ENCODE measurements around the gene GDPGP1. TPM values are rescaled to one million over a fixed set of nuclear protein-coding genes. Genes with fewer than 3 reads are reported as not detected.
"Not testable (repeated sequence)": the region's sequence is repeated elsewhere in the genome, so short reads cannot be mapped to it uniquely, and the experiment has no call there.

GDPGP1 gene, protein sequence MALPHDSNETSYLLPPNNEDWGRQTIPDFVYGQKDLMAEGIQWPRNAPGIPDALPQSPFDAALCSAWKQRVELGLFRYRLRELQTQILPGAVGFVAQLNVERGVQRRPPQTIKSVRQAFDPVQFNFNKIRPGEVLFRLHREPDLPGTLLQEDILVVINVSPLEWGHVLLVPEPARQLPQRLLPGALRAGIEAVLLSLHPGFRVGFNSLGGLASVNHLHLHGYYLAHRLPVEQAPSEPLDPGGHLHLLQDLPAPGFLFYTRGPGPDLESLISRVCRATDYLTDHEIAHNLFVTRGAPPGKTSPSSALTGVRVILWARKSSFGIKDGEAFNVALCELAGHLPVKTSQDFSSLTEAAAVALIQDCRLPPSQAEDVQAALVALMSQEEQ
- total RNA-seq (2014; rRNA removed; shearing (Covaris generic); ENCODE audit: low replicate concordance): 7.8 and 11.2 TPM in 2 replicates

DNA sequence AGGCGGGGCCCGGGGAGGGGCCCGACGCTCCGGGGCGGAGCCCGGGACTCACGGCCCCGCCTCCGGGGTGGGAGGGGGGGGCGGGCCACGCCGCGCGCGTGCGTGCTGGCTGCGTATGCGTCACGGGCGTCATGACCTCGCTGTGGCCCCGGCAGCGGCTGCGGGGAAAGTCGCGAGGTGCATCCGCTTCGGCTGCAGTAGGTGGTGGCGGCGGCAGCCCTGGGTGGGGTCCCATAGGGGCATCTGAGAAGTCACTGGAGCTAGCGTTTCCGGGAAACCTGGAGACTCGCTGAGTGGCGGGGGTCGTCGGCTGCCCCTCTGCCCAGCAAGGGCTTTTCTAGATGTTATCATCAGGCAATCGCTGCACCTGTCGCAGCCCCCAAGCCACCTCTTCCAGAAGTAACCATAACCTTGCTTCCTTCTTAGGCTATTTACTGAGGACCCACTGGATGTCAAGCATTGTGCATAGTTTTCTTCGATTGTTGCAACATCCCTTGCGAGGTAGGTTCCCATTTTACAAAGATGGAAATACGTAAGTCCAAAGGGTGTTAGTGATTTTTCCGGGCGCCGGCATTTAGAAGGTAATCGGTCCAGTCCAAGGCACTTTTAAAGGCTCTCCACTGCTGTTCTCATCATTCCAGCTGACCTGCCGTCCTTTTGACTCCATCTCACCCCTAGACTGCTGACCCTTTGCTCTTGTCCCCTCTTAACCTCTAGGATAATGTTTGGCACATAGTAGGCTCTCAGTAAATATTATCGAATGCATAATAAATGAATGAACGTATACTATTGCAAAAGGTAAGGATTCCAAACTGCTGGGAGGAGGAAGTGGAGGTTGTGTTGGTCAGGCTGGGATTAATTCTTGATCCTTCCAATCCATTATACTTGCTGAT is at the start of gene GDPGP1:
Gene GDPGP1, plus strand, starts transcription at position 114 of the 893 bp plus-strand sequence. CDS start 6,700 bp downstream, outside the sequence.
- Histone ChIP-seq H3K79me2 (ENCODE audit: low read length) (peaks cover 28% of the 10 kb centered on the region), H3K27me3 (ENCODE audit: low read length) (no peaks in the 10 kb centered on the region), H3K36me3 (ENCODE audit: insufficient read depth, low read length) (peaks cover 6% of the 10 kb centered on the region; the same call in 1 of the 2 replicates), H3K4me3 (ENCODE audit: low read length) (peak within 1 kb of the TSS; percentile 90), H3K27ac (ENCODE audit: low read length) (peak within 1 kb of the TSS; percentile 44; the same call in 1 of the 2 replicates), H2AFZ (ENCODE audit: low read length) (peak within 1 kb of the TSS; percentile 65; the same call in 1 of the 2 replicates), H3K4me2 (ENCODE audit: low read depth, low read length, poor library complexity, severe bottlenecking) (peak within 1 kb of the TSS; percentile 70), H3K9me2 (replicated peaks; ENCODE audit: insufficient read depth, low read length) (no peaks in the 10 kb centered on the region), H3K9ac (ENCODE audit: low read length) (peak within 1 kb of the TSS; percentile 84), H3K4me1 (ENCODE audit: low read length) (peaks cover 20% of the 10 kb centered on the region), H3K9me3 (ENCODE audit: low read length) (no peaks in the 10 kb centered on the region), H4K20me1 (ENCODE audit: insufficient read depth, low read depth, low read length) (0 out of 2 replicates have a peak, but pooled peaks cover 4% of the 10 kb centered on the region)
- DNase-seq: no peak

DNA sequence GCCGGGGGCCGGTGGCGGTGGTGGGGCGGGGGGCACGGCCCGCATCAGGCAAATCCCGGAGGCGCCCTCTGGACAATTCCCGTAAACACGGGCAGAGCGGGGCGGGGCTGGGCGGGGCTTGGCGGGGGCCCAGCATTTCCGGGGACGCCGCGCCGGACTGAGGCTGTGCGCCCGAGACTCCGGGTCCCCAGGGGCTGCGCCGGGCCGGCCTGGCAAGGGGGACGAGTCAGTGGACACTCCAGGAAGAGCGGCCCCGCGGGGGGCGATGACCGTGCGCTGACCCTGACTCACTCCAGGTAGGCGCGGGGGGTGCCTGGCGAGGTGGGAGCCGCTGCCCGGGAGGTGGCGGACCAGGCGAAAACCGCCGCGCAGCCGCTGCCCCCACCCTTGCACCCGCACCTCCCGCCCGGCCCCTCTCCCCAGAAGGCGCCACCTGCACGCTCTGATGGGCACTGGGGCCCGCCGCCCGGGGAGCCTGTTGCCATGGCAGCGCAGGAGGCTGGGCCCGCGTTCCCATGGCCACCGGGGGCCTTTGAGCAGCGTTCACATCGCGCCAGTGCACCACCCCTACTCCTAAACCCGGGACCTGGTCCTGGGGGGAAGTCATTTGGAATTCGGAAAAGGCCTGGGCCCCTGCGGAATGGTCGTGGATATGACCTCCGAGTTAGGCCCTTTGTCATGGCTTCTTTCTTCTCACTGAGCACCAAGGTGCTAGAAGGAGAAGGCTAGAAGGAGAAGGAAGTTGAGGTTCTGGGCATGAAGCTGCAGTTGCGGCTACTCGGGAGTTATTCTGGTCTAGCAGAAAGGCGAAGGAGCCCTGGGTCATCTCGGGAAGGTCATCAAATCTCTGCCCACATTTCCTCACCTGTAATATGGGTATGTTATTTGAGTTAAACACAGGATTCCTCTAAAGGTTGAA is 49.0 kb upstream of the GDPGP1 start:
- H3K4me2 ChIP-seq (ENCODE audit: low read depth, low read length, poor library complexity, severe bottlenecking): peak overlapping the region; percentile 90
- no peaks in the 10 kb centered on the region for H3K36me3 ChIP-seq (ENCODE audit: insufficient read depth, low read length)
- DNase-seq: peak; percentile 91
- H3K79me2 ChIP-seq (ENCODE audit: low read length): peaks cover 14% of the 10 kb centered on the region
- peak overlapping the region; percentile 61 for H2AFZ ChIP-seq (ENCODE audit: low read length)
- peak overlapping the region; percentile 87 for H3K4me3 ChIP-seq (ENCODE audit: low read length)
- H3K9me2 ChIP-seq (replicated peaks; ENCODE audit: insufficient read depth, low read length): no peaks in the 10 kb centered on the region
- H3K27me3 ChIP-seq (ENCODE audit: low read length): no peaks in the 10 kb centered on the region
- H3K27ac ChIP-seq (ENCODE audit: low read length): peak overlapping the region; percentile 82
- peaks cover 57% of the 10 kb centered on the region for H3K4me1 ChIP-seq (ENCODE audit: low read length)
- H3K9me3 ChIP-seq (ENCODE audit: low read length): no peaks in the 10 kb centered on the region
- H3K9ac ChIP-seq (ENCODE audit: low read length): peak overlapping the region; percentile 94
- no peaks in the 10 kb centered on the region for H4K20me1 ChIP-seq (ENCODE audit: insufficient read depth, low read depth, low read length)

DNA sequence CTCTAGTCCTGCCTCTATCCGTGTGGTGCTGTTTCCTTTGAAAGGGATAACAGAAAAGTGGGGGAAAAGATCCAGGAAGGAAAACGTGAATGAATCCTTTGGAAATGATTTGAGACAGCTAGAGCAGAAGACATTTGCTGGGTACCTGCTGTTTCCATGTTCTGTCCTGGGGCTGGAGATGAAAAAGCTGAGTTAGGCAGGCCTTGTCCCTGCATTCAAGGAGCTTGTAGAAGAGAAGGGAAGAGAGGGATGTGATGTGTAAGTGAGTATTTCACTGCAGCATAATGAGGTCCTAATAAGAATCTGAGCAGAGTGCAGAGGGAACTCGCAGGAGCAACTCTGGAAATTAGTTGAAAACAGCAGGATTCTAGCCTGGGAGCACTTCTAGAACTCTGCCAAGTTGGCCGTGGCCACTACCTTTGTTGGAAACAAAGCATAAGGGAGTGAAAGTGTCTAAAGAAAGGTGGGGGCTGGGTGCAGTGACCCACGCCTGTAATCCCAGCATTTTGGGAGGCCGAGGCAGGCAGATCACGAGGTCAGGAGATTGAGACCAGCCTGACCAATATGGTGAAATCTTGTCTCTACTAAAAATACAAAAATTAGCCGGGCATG is 46.6 kb upstream of the GDPGP1 start:
- Histone ChIP-seq H3K27ac (ENCODE audit: low read length) (peak overlapping the region; percentile 48), H3K4me1 (ENCODE audit: low read length) (peaks cover 69% of the 10 kb centered on the region), H3K9ac (ENCODE audit: low read length) (peak overlapping the region; percentile 2; the same call in 1 of the 2 replicates), H3K36me3 (ENCODE audit: insufficient read depth, low read length) (no peaks in the 10 kb centered on the region), H3K27me3 (ENCODE audit: low read length) (no peaks in the 10 kb centered on the region), H3K79me2 (ENCODE audit: low read length) (peaks cover 15% of the 10 kb centered on the region), H4K20me1 (ENCODE audit: insufficient read depth, low read depth, low read length) (no peaks in the 10 kb centered on the region), H3K4me2 (ENCODE audit: low read depth, low read length, poor library complexity, severe bottlenecking) (peak overlapping the region; percentile 29), H3K9me3 (ENCODE audit: low read length) (no peaks in the 10 kb centered on the region), H3K4me3 (ENCODE audit: low read length) (no peak overlapping the region), H2AFZ (ENCODE audit: low read length) (no peak overlapping the region), H3K9me2 (replicated peaks; ENCODE audit: insufficient read depth, low read length) (no peaks in the 10 kb centered on the region)
- DNase-seq: no peak

DNA sequence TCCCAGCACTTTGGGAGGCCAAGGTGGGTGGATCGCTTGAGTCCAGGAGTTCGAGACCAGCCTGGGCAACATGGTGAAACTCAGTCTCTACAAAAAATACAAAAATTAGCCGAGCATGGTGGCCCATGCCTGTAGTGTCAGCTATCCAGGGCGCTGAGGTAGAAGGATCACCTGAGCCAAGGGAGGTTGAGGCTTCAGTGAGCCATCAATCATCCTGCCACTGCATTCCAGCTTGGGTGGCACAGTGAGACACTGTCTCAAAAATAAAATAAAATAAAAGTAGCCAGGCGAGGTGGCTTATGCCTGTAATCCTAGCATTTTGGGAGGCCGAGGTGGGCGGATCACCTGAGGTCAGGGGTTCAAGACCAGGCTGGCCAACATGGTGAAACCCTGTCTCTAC is 45.9 kb upstream of the GDPGP1 start:
- not testable (repeated sequence) for H3K27me3 ChIP-seq (ENCODE audit: low read length); H3K4me2 ChIP-seq (ENCODE audit: low read depth, low read length, poor library complexity, severe bottlenecking); H2AFZ ChIP-seq (ENCODE audit: low read length); H3K27ac ChIP-seq (ENCODE audit: low read length); H3K9ac ChIP-seq (ENCODE audit: low read length); H3K9me2 ChIP-seq (replicated peaks; ENCODE audit: insufficient read depth, low read length); H3K4me3 ChIP-seq (ENCODE audit: low read length); H4K20me1 ChIP-seq (ENCODE audit: insufficient read depth, low read depth, low read length); H3K9me3 ChIP-seq (ENCODE audit: low read length); DNase-seq; H3K36me3 ChIP-seq (ENCODE audit: insufficient read depth, low read length)
- Histone ChIP-seq H3K79me2 (ENCODE audit: low read length) (peaks cover 20% of the 10 kb centered on the region), H3K4me1 (ENCODE audit: low read length) (peaks cover 76% of the 10 kb centered on the region)

DNA sequence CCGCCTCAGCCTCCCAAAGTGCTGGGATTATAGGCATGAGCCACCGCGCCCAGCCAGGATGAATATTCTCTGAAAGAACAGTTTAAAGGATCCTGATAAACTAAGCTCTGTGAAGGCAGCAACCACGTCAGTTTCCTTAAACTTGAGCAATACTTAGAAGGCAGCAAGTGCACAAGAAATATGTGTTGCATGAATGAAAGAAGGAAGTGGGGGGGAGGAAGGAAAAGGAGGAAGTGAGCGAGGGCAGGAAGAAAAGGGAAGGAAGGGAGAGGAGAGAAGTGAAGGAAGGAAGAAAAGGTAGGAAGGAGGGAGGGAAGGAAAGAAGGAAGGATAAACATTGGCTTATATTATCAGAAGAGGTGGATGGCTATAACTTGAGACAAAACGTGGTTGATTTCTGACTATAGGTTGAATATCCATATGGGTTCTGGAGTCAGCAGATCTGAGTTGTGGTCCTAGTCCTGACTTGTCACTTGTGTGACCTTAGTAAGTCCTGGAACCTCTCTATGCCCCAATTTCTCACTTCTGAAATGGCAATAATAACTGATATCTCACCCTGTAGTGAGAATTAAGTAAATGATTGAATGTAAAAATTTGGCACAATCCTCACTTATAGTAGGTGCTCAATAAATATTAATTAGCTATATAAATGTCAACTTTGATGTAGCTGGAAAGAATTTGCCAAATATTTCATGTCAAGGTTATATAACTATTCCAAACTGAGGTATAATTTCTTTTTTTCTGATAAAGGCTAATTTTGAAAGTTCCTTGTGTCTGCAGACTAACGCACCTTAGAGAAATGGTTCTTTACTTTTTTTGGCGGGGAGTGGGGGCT is 44.9 kb upstream of the GDPGP1 start:
- no peaks in the 10 kb centered on the region for H3K27me3 ChIP-seq (ENCODE audit: low read length)
- peak overlapping the region; percentile 11; the same call in 1 of the 2 replicates for H2AFZ ChIP-seq (ENCODE audit: low read length)
- H3K4me3 ChIP-seq (ENCODE audit: low read length): peak overlapping the region; percentile 48; the same call in 1 of the 2 replicates
- H3K79me2 ChIP-seq (ENCODE audit: low read length): peaks cover 25% of the 10 kb centered on the region
- peaks cover 77% of the 10 kb centered on the region for H3K4me1 ChIP-seq (ENCODE audit: low read length)
- H3K27ac ChIP-seq (ENCODE audit: low read length): peak overlapping the region; percentile 97
- H3K9ac ChIP-seq (ENCODE audit: low read length): peak overlapping the region; percentile 68
- DNase-seq: peak; percentile 55
- H3K4me2 ChIP-seq (ENCODE audit: low read depth, low read length, poor library complexity, severe bottlenecking): peak overlapping the region; percentile 69
- no peaks in the 10 kb centered on the region for H3K9me2 ChIP-seq (replicated peaks; ENCODE audit: insufficient read depth, low read length)
- no peaks in the 10 kb centered on the region for H3K36me3 ChIP-seq (ENCODE audit: insufficient read depth, low read length)
- no peaks in the 10 kb centered on the region for H4K20me1 ChIP-seq (ENCODE audit: insufficient read depth, low read depth, low read length)
- no peaks in the 10 kb centered on the region for H3K9me3 ChIP-seq (ENCODE audit: low read length)

DNA sequence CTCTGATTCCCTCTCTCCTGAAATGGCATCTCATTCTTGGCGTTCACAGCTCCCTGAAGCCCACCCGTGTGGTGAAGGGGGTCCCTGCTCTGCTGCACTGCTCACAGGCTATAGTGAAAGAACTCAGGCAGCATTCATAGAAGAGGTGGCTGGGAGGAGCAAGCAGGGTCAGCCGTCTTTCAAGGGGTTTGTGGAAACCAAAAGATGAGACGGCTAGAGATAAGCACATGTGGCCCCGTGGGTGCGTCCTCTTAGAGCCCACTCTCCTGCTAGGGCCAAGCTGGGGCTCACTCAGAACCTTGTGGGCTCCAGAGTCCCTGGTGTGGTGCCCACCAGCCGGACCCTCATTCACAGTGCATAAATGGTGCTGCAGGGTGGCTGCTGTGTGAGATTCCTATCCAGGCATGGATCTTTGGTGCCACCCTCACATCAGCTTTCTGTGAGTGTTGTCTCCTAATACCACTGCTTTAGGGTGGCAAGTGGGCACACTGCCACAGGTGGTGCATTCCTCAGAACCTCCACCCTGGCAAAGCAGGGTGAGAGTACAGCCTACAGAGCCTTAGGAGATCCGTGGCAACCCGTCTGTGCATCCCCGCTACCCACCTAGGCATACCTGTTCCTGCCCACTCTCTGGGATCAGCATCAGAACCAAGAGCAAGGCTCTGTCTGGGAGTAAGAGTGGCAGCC is 44.1 kb upstream of the GDPGP1 start:
- H3K9me2 ChIP-seq (replicated peaks; ENCODE audit: insufficient read depth, low read length): no peaks in the 10 kb centered on the region
- H3K4me3 ChIP-seq (ENCODE audit: low read length): peak overlapping the region; percentile 48; the same call in 1 of the 2 replicates
- peaks cover 78% of the 10 kb centered on the region for H3K4me1 ChIP-seq (ENCODE audit: low read length)
- H2AFZ ChIP-seq (ENCODE audit: low read length): peak overlapping the region; percentile 11; the same call in 1 of the 2 replicates
- no peaks in the 10 kb centered on the region for H3K27me3 ChIP-seq (ENCODE audit: low read length)
- no peaks in the 10 kb centered on the region for H4K20me1 ChIP-seq (ENCODE audit: insufficient read depth, low read depth, low read length)
- H3K36me3 ChIP-seq (ENCODE audit: insufficient read depth, low read length): no peaks in the 10 kb centered on the region
- H3K27ac ChIP-seq (ENCODE audit: low read length): peak overlapping the region; percentile 97
- peaks cover 25% of the 10 kb centered on the region for H3K79me2 ChIP-seq (ENCODE audit: low read length)
- peak overlapping the region; percentile 69 for H3K4me2 ChIP-seq (ENCODE audit: low read depth, low read length, poor library complexity, severe bottlenecking)
- peak overlapping the region; percentile 68 for H3K9ac ChIP-seq (ENCODE audit: low read length)
- no peaks in the 10 kb centered on the region for H3K9me3 ChIP-seq (ENCODE audit: low read length)
- DNase-seq: peak; percentile 59

Measured in Karpas-422 (cell line).